Measurements from ENCODE around the gene PLEKHA6. TPM values are rescaled to one million over a fixed set of nuclear protein-coding genes. Genes with fewer than 3 reads are reported as not detected.

PLEKHA6 gene
- total RNA-seq, 1 experiment from 2014 or later: 2.1 TPM

DNA sequence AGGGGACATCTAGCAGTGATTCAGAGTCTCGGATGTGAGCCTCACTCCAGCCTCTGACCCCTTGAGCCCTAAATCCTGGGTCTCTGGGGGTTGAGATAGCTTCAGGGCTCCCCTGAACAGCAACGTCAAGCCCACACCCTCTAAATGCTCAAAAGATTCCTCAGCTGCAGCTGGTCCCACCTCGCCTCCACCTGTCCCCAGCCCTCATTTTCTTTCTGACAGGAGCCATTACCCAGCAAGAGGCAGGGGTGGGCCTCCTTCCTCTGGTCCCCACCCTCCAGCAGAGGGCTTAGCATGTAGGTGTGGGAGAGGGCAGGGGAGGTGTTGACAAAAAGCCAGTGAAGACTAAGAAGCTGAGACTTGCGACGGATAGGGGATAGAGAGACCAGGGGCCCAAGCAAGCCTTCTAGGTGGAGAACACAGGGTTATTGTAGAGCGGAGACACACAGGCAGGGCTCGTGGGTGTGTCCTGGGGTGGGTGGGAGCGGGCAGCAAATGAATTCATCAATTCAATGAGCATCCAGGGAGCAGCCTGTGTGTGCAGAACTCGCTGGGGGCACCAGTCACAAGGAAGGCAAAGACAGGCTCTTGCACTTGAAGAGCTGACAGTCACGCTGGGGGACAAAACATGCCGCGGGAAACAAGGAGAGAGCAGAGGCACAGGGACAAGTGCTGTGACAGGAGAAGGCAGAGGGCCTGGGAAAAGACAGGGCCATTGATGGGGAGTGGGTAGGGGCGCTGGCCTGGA lies 97.0 kb downstream of the PLEKHA6 start:
- Histone ChIP-seq H2BK5ac (ENCODE audit: insufficient read length, low read length) (no peak overlapping the region), H2BK15ac (ENCODE audit: low read depth, low read length) (no peak overlapping the region), H2AK5ac (ENCODE audit: insufficient read length, low read length) (no peak overlapping the region), H3K79me1 (ENCODE audit: insufficient read depth, low read depth, low read length, poor library complexity, severe bottlenecking) (no peaks in the 10 kb centered on the region), H4K5ac (ENCODE audit: insufficient read length, low read depth, low read length) (no peak overlapping the region), H2BK120ac (ENCODE audit: low read depth, low read length, poor library complexity, severe bottlenecking) (no peak overlapping the region), H3K27ac (ENCODE audit: insufficient read length, low read depth, low read length) (no peak overlapping the region), H3K23ac (ENCODE audit: insufficient read length, low read depth, low read length) (no peak overlapping the region), H2AFZ (ENCODE audit: low read length) (no peak overlapping the region), H4K8ac (replicated peaks; ENCODE audit: insufficient read length, low read depth, low read length) (no peak overlapping the region), H3K14ac (ENCODE audit: insufficient read depth, low read length) (no peak overlapping the region), H4K91ac (ENCODE audit: insufficient read length, low read depth, low read length) (no peak overlapping the region), H3T11ph (ENCODE audit: low read length) (no peak overlapping the region), H3K4me2 (ENCODE audit: insufficient read depth, insufficient read length, low read length) (no peak overlapping the region), H3K4me1 (ENCODE audit: insufficient read depth, low read length) (no peaks in the 10 kb centered on the region), H2BK12ac (ENCODE audit: insufficient read length, low read depth, low read length) (no peak overlapping the region), H3K9ac (ENCODE audit: extremely low read depth, insufficient read length, low read length) (no peak overlapping the region), H3K56ac (ENCODE audit: insufficient read length, low read depth, low read length) (no peak overlapping the region), H3K79me2 (ENCODE audit: insufficient read depth, low read length) (no peaks in the 10 kb centered on the region), H2BK20ac (ENCODE audit: low read depth, low read length, poor library complexity, severe bottlenecking) (no peak overlapping the region), H3K23me2 (ENCODE audit: insufficient read length, low read depth, low read length, poor library complexity, severe bottlenecking) (no peaks in the 10 kb centered on the region), H3K9me3 (ENCODE audit: control insufficient read depth, low read depth, low read length) (no peaks in the 10 kb centered on the region), H4K20me1 (ENCODE audit: control insufficient read depth, insufficient read depth, insufficient read length) (no peaks in the 10 kb centered on the region), H3K18ac (ENCODE audit: insufficient read length, low read depth, low read length) (no peak overlapping the region), H3K4ac (ENCODE audit: low read depth, low read length) (no peak overlapping the region), H3K27me3 (ENCODE audit: insufficient read depth, low read length) (no peaks in the 10 kb centered on the region)
- H3K36me3 Mint-ChIP-seq (ENCODE audit: insufficient read depth in 1 of 3, low read depth in 3 of 3): peaks cover 0 to 3% (median 0%) of the 10 kb centered on the region in 3 experiments; a peak in 3 of 7 replicates
- H3K27ac Mint-ChIP-seq: peak overlapping the region in 1 of 3 experiments; percentile 85; a peak in 1 of 7 replicates
- DNase-seq: no peak
- TF ChIP-seq, protein P1, sequence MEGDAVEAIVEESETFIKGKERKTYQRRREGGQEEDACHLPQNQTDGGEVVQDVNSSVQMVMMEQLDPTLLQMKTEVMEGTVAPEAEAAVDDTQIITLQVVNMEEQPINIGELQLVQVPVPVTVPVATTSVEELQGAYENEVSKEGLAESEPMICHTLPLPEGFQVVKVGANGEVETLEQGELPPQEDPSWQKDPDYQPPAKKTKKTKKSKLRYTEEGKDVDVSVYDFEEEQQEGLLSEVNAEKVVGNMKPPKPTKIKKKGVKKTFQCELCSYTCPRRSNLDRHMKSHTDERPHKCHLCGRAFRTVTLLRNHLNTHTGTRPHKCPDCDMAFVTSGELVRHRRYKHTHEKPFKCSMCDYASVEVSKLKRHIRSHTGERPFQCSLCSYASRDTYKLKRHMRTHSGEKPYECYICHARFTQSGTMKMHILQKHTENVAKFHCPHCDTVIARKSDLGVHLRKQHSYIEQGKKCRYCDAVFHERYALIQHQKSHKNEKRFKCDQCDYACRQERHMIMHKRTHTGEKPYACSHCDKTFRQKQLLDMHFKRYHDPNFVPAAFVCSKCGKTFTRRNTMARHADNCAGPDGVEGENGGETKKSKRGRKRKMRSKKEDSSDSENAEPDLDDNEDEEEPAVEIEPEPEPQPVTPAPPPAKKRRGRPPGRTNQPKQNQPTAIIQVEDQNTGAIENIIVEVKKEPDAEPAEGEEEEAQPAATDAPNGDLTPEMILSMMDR (conservative IDR thresholded peaks at IDR 0.05): no peak
- WGBS (ENCODE audit: extremely low coverage, insufficient read length, low lambda C conversion rate): no CpG with 5 or more reads among the region's 13 CpGs
- no peaks in the 10 kb centered on the region for H3K9me3 Mint-ChIP-seq
- peaks cover 3% of the 10 kb centered on the region for H3K27me3 Mint-ChIP-seq (ENCODE audit: low read depth)
- H3K4me1 Mint-ChIP-seq: peaks cover 8 to 13% of the 10 kb centered on the region in 2 experiments
- H3K4me3 Mint-ChIP-seq: no peak overlapping the region
